HEK293 (cell line): ENCODE measurements around the gene PA2G4.

Experiments used
- CTCF ChIA-PET: fragments of 350-600 bp; formaldehyde crosslinking; extraction: SDS; loops from one replicate; lab custom pipeline; 2021; ENCODE audit warnings: antibody characterized with exemption; lab: Yijun Ruan, JAX
- POLR2A ChIA-PET: fragments of 300-600 bp; formaldehyde crosslinking; extraction: SDS; loops from one replicate; lab custom pipeline; 2020; ENCODE audit warnings: antibody characterized with exemption, inconsistent platforms; lab: Yijun Ruan, JAX
- H3K27ac ChIP-seq: fragments of 200-500 bp; sonication (Bioruptor generic); 2 replicates; pipeline ENCODE4 v1.5.1; 2014; ENCODE audit warnings: low read depth, low read length, control low read depth, inconsistent platforms; ENCODE audit errors: extremely low read depth
- H3K36me3 ChIP-seq, 2 experiments: fragments of 200-500 bp in 1 of 2; sonication (Bioruptor generic) in 1 of 2; 1 replicate in 1 of 2; 2 replicates in 1 of 2; pipeline ENCODE4 v1.5.1; 2014 to 2017; ENCODE audit warnings: inconsistent platforms in 2 of 2, low read length in 2 of 2; ENCODE audit not compliant: control insufficient read depth in 2 of 2, insufficient read depth in 1 of 2
- H3K4me1 ChIP-seq: fragments of 200-500 bp; sonication (Bioruptor generic); 2 replicates; pipeline ENCODE4 v1.5.1; 2014; ENCODE audit warnings: mild to moderate bottlenecking, low read length, inconsistent platforms; ENCODE audit not compliant: control insufficient read depth, insufficient read depth
- H3K4me3 ChIP-seq: 2 replicates; pipeline ENCODE4 v1.5.1; 2011; ENCODE audit warnings: low read depth, mild to moderate bottlenecking, control low read depth, low read length, moderate library complexity
- H3K9me3 ChIP-seq: fragments of 200-500 bp; sonication (Bioruptor generic); 2 replicates; pipeline ENCODE4 v1.5.1; 2014; ENCODE audit warnings: low read depth, low read length, inconsistent platforms; ENCODE audit not compliant: control insufficient read depth, insufficient read depth
- BCL11B ChIP-seq: fragments of 450-650 bp; formaldehyde crosslinking; IDR thresholded peaks from 2 replicates; pipeline ENCODE4 v1.5.1; 2016; ENCODE audit warnings: low read depth, missing biosample characterization, missing genetic modification characterization
- CTCF ChIP-seq: fragments of 450-650 bp; formaldehyde crosslinking; IDR thresholded peaks from 2 replicates; pipeline ENCODE4 v1.5.1; 2016; ENCODE audit warnings: missing biosample characterization, missing genetic modification characterization
- HOXC10 ChIP-seq: sonication (generic); formaldehyde crosslinking; IDR thresholded peaks from 2 replicates; pipeline ENCODE4 v1.8.1; 2023; ENCODE audit warnings: mild to moderate bottlenecking, missing genetic modification reagents
- KLF7 ChIP-seq: fragments of 450-650 bp; formaldehyde crosslinking; IDR thresholded peaks from 2 replicates; pipeline ENCODE4 v1.5.1; 2016; ENCODE audit warnings: missing biosample characterization, missing genetic modification characterization, borderline replicate concordance
- MZF1 ChIP-seq: fragments of 450-650 bp; formaldehyde crosslinking; IDR thresholded peaks from 2 replicates; pipeline ENCODE4 v1.5.1; 2017; ENCODE audit warnings: missing biosample characterization, missing genetic modification characterization, borderline replicate concordance
- OSR2 ChIP-seq: fragments of 450-650 bp; formaldehyde crosslinking; IDR thresholded peaks from 2 replicates; pipeline ENCODE4 v1.5.1; 2016; ENCODE audit warnings: missing biosample characterization, missing genetic modification characterization
- ZBTB11 ChIP-seq: fragments of 450-650 bp; formaldehyde crosslinking; conservative IDR thresholded peaks from 2 replicates; pipeline ENCODE4 v1.5.1; 2016; ENCODE audit warnings: low read depth, missing biosample characterization, missing genetic modification characterization
- ZBTB26 ChIP-seq: fragments of 450-650 bp; formaldehyde crosslinking; optimal IDR thresholded peaks from 2 replicates; pipeline ENCODE3; 2016; ENCODE audit warnings: missing biosample characterization, mild to moderate bottlenecking, missing genetic modification characterization
- ZFP41 ChIP-seq: fragments of 450-650 bp; formaldehyde crosslinking; IDR thresholded peaks from 2 replicates; pipeline ENCODE4 v1.5.1; 2016; ENCODE audit warnings: missing biosample characterization, missing genetic modification characterization, borderline replicate concordance
- ZNF121 ChIP-seq: fragments of 450-650 bp; formaldehyde crosslinking; IDR thresholded peaks from 2 replicates; pipeline ENCODE4 v1.5.1; 2016; ENCODE audit warnings: missing biosample characterization, missing genetic modification characterization
- ZNF157 ChIP-seq: fragments of 450-650 bp; formaldehyde crosslinking; IDR thresholded peaks from 2 replicates; pipeline ENCODE4 v1.5.1; 2016; ENCODE audit warnings: missing biosample characterization, missing genetic modification characterization
- ZNF174 ChIP-seq: fragments of 450-650 bp; formaldehyde crosslinking; IDR thresholded peaks from 2 replicates; pipeline ENCODE4 v1.5.0; 2017; ENCODE audit warnings: missing biosample characterization, mild to moderate bottlenecking, missing genetic modification characterization
- ZNF2 ChIP-seq: fragments of 450-650 bp; formaldehyde crosslinking; IDR thresholded peaks from 2 replicates; pipeline ENCODE4 v1.5.1; 2016; ENCODE audit warnings: missing biosample characterization, missing genetic modification characterization
- ZNF350 ChIP-seq: fragments of 450-650 bp; formaldehyde crosslinking; IDR thresholded peaks from 2 replicates; pipeline ENCODE4 v1.5.0; 2017; ENCODE audit warnings: missing biosample characterization, mild to moderate bottlenecking, missing genetic modification characterization
- ZNF354C ChIP-seq: fragments of 450-650 bp; formaldehyde crosslinking; IDR thresholded peaks from 2 replicates; pipeline ENCODE4 v1.5.1; 2016; ENCODE audit warnings: missing biosample characterization, missing genetic modification characterization, low read depth, borderline replicate concordance
- ZNF514 ChIP-seq: fragments of 450-650 bp; formaldehyde crosslinking; IDR thresholded peaks from 2 replicates; pipeline ENCODE4 v1.5.1; 2016; ENCODE audit warnings: missing biosample characterization, missing genetic modification characterization
- ZNF660 ChIP-seq: fragments of 450-650 bp; IDR thresholded peaks from 2 replicates; pipeline ENCODE4 v1.5.1; 2018; ENCODE audit warnings: missing biosample characterization, mild to moderate bottlenecking, missing genetic modification characterization
- ZNF677 ChIP-seq: fragments of 450-650 bp; IDR thresholded peaks from 2 replicates; pipeline ENCODE4 v1.5.0; 2018; ENCODE audit warnings: missing biosample characterization, mild to moderate bottlenecking, missing genetic modification characterization, moderate library complexity
- ZNF692 ChIP-seq: fragments of 450-650 bp; formaldehyde crosslinking; IDR thresholded peaks from 2 replicates; pipeline ENCODE4 v1.5.1; 2016; ENCODE audit warnings: missing biosample characterization, missing genetic modification characterization
- ZNF791 ChIP-seq: fragments of 450-650 bp; formaldehyde crosslinking; IDR thresholded peaks from 2 replicates; pipeline ENCODE4 v1.5.1; 2016; ENCODE audit warnings: missing biosample characterization, missing genetic modification characterization

The PA2G4 gene

GRCh38 chr12:56107242-56107641 lies 2.9 kb downstream of the PA2G4 start:
- CTCF ChIA-PET = interaction anchor here (1.0 to 2.2 kb wide), 4 partner anchors 11 to 369 kb away, joined by 3 to 9 read pairs (median 3); partner anchors contain the start of genes ERBB3 and ZC3H10
- H3K9me3 ChIP-seq = no peaks in the 10 kb centered on the region
- TF ChIP-seq KLF7 (tag by site-specific recombination) (no peak), ZNF350 (no peak), ZNF2 (no peak), ZNF174 (tag by site-specific recombination) (no peak), ZNF514 (no peak), ZBTB26 (tag by site-specific recombination) (no peak), ZBTB11 (tag by site-specific recombination) (no peak), ZFP41 (tag by site-specific recombination) (no peak), ZNF354C (tag by site-specific recombination) (no peak), ZNF157 (tag by site-specific recombination) (no peak), OSR2 (no peak), CTCF (no peak), HOXC10 (CRISPR knock-in tag) (no peak), ZNF692 (tag by site-specific recombination) (no peak), ZNF121 (no peak), BCL11B (tag by site-specific recombination) (no peak), ZNF660 (tag by site-specific recombination) (no peak), MZF1 (no peak), ZNF791 (tag by site-specific recombination) (no peak), ZNF677 (tag by site-specific recombination) (no peak)
- TF ChIP-seq, all 188 proteins: peak for 0
- Histone ChIP-seq H3K36me3 (peaks cover 50 to 69% of the 10 kb centered on the region in 2 experiments), H3K4me3 (no peak overlapping the region), H3K4me1 (0 out of 2 replicates have a peak, but pooled peaks cover 2% of the 10 kb centered on the region), H3K27ac (peak overlapping the region; percentile 12; the same call in 1 of the 2 replicates)
- POLR2A ChIA-PET = interaction anchor here (0.7 to 3.1 kb wide), 4 partner anchors 8 to 134 kb away, joined by 3 to 16 read pairs (median 3); partner anchors contain the start of genes RAB5B and ZC3H10
